Esophagus muscularis mucosa (tissue), 4 donors: ENCODE results near the gene GJA4. TPM values are rescaled to one million over a fixed set of nuclear protein-coding genes. Genes with fewer than 3 reads are reported as not detected.

ENCODE experiments used
- DNase-seq: peaks from one replicate; pipeline ENCODE4 v3.0.0-alpha.2; 2017; ENCODE audit errors: extremely low spot score
- H3K27ac ChIP-seq, 4 donors: fragments of 200-600 bp; sonication (generic); replicated peaks in 1 of 4; 1 replicate in 3 of 4; 2 replicates in 1 of 4; pipeline ENCODE4 v1.5.1; 2016 to 2019; ENCODE audit warnings: mild to moderate bottlenecking in 1 of 4
- H3K27me3 ChIP-seq, 4 donors: fragments of 200-600 bp; sonication (generic); one replicate each; pipeline versions ENCODE4 v1.5.1 to v1.6.0; 2016 to 2019
- H3K36me3 ChIP-seq, 4 donors: fragments of 200-600 bp; sonication (generic); one replicate each; pipeline ENCODE4 v1.5.1; 2016 to 2019
- H3K4me1 ChIP-seq, 4 donors: fragments of 200-600 bp; sonication (generic); one replicate each; pipeline ENCODE4 v1.5.1; 2016 to 2019
- H3K4me3 ChIP-seq, 4 donors: fragments of 200-600 bp; sonication (generic); 1 replicate in 2 of 4; 2 replicates in 2 of 4; pipeline ENCODE4 v1.5.1; 2016 to 2019; ENCODE audit warnings: mild to moderate bottlenecking in 4 of 4, moderate library complexity in 1 of 4
- H3K9me3 ChIP-seq, 4 donors: fragments of 200-600 bp; sonication (generic); 1 replicate in 3 of 4; 2 replicates in 1 of 4; pipeline ENCODE4 v1.5.1; 2016 to 2019
- EP300 ChIP-seq: sonication (generic); formaldehyde crosslinking; IDR thresholded peaks from one replicate; pipeline ENCODE4 v1.6.1; 2017; ENCODE audit warnings: antibody characterized with exemption
- POLR2A ChIP-seq: fragments of 450-650 bp; IDR thresholded peaks from one replicate; pipeline ENCODE4 v1.6.1; 2017; ENCODE audit warnings: antibody characterized with exemption, moderate library complexity, mild to moderate bottlenecking, low read depth
- POLR2AphosphoS5 ChIP-seq, 2 donors: sonication (generic); formaldehyde crosslinking; IDR thresholded peaks; one replicate each; pipeline ENCODE4 v1.6.1; 2017; ENCODE audit warnings: antibody characterized with exemption in 2 of 2
- WGBS: methylation state at CpG from one replicate; pipeline ENCODE4 v1.1.5; 2018; 5-methylcytosine and 5-hydroxymethylcytosine counted together
- intact Hi-C: fragments of 100-400 bp; cut with DNase I; formaldehyde crosslinking; loops from one replicate; pipeline ENCODE4 v1.15.1; 2023
- total RNA-seq, 4 donors: library from RNA; depleted of rRNA; stranded (reverse); fragments of >200 nt; gene quantifications; one replicate each; pipeline versions ENCODE4 v1.1.0 to v1.2.1, GENCODE V29; 2016
- TF ChIP-seq, protein P1 (sequence below), 3 experiments: fragments of 200-600 bp in 2 of 3; fragments of 450-650 bp in 1 of 3; sonication (generic) in 2 of 3; IDR thresholded peaks; one replicate each; pipeline ENCODE4 v1.5.1; 2017 to 2019; ENCODE audit warnings: antibody characterized with exemption in 3 of 3, mild to moderate bottlenecking in 2 of 3, moderate library complexity in 1 of 3

The GJA4 gene
- total RNA-seq, 4 donors from 2014 or later = 5.8 to 41.0 (median 28.0) TPM

GRCh38 chr1:34844252-34844634, 51.4 kb downstream of the GJA4 start:
- Histone ChIP-seq H3K36me3 (peaks cover 0 to 16% (median 6%) of the 10 kb centered on the region in 4 donors), H3K4me1 (peaks cover 43 to 59% (median 54%) of the 10 kb centered on the region in 4 donors), H3K27ac (peak overlapping the region in 3 of 4 donors; percentile 10 to 54 (median 28)), H3K4me3 (no peak overlapping the region), H3K27me3 (no peaks in the 10 kb centered on the region), H3K9me3 (no peaks in the 10 kb centered on the region)
- TF ChIP-seq POLR2A = no peak
- TF ChIP-seq EP300 = no peak
- TF ChIP-seq, protein P1, sequence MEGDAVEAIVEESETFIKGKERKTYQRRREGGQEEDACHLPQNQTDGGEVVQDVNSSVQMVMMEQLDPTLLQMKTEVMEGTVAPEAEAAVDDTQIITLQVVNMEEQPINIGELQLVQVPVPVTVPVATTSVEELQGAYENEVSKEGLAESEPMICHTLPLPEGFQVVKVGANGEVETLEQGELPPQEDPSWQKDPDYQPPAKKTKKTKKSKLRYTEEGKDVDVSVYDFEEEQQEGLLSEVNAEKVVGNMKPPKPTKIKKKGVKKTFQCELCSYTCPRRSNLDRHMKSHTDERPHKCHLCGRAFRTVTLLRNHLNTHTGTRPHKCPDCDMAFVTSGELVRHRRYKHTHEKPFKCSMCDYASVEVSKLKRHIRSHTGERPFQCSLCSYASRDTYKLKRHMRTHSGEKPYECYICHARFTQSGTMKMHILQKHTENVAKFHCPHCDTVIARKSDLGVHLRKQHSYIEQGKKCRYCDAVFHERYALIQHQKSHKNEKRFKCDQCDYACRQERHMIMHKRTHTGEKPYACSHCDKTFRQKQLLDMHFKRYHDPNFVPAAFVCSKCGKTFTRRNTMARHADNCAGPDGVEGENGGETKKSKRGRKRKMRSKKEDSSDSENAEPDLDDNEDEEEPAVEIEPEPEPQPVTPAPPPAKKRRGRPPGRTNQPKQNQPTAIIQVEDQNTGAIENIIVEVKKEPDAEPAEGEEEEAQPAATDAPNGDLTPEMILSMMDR (IDR thresholded peaks at IDR 0.05) = no peak
- no peak for TF ChIP-seq POLR2AphosphoS5 (IDR thresholded peaks at IDR 0.05)
- DNase-seq = no peak
- 74% methylated on average over 4 of the region's 4 CpGs for WGBS
- intact Hi-C loops = no loop called here

Other genes with a start within 250 kb of the GJA4 start
- gene GJB5, start 38.0 kb upstream of the GJA4 start, total RNA-seq = not detected
- not detected for gene GJB4, start 33.3 kb upstream of the GJA4 start, total RNA-seq
- gene GJB3, start 11.8 kb upstream of the GJA4 start, total RNA-seq = not detected
- gene SMIM12, start 66.8 kb downstream of the GJA4 start, total RNA-seq = 10 to 100 TPM; 29.5 to 45.4 (median 39.0) TPM
- gene DLGAP3, start 136.7 kb downstream of the GJA4 start, total RNA-seq = under 1 TPM; 0.06 to 0.83 (median 0.40) TPM
- 10 to 100 TPM; 26.1 to 38.6 (median 32.9) TPM for gene TMEM35B, start 192.3 kb downstream of the GJA4 start, total RNA-seq
- gene ZMYM6, start 238.9 kb downstream of the GJA4 start, total RNA-seq = 10 to 100 TPM in 3 of 4 donors, 1 to 10 TPM in 1; 9.5 to 17.0 (median 14.3) TPM